GM18951 (cell line): Measurements from ENCODE around the gene MRNIP.
"Not testable (repeated sequence)": the region's sequence is repeated elsewhere in the genome, so short reads cannot be mapped to it uniquely, and the experiment has no call there.

Experiments used
- POLR2A ChIP-seq: IDR thresholded peaks from 4 replicates; pipeline ENCODE4 v1.6.1; 2011; ENCODE audit warnings: mild to moderate bottlenecking; ENCODE audit not compliant: insufficient read length, insufficient read depth; ENCODE audit errors: extremely low read depth
- in situ Hi-C: fragments of 300-500 bp; cut with MboI; formaldehyde crosslinking; loops from one replicate; pipeline ENCODE4 v1.12.0; 2022; ENCODE audit warnings: low sequenced_read_pairs, mixed read lengths, inconsistent platforms; ENCODE audit not compliant: unreplicated experiment

Gene MRNIP

GRCh38 chr5:179795049-179795862 is 63.4 kb downstream of the MRNIP start:
- peak; percentile 22 for TF ChIP-seq POLR2A
- in situ Hi-C loops, result no loop called here

GRCh38 chr5:179794575-179794974 is 64.0 kb downstream of the MRNIP start:
- in situ Hi-C loops, result no loop called here
- no peak for TF ChIP-seq POLR2A

- TF ChIP-seq POLR2A, result no peak
- in situ Hi-C loops, result no loop called here
Observed at GRCh38 chr5:179794171-179794570, 64.4 kb downstream of the MRNIP start.

- in situ Hi-C loops, result no loop called here
- peak; percentile 34 for TF ChIP-seq POLR2A
Observed at GRCh38 chr5:179793468-179794139, 65.0 kb downstream of the MRNIP start, which contains the start of gene LTC4S. Gene LTC4S, plus strand, starts transcription at chr5:179793986. Its CDS starts 95 bp downstream, at chr5:179794081.

GRCh38 chr5:179792612-179793467 is 65.8 kb downstream of the MRNIP start:
- in situ Hi-C loops, result no loop called here
- no peak for TF ChIP-seq POLR2A

- in situ Hi-C loops, result no loop called here
- no peak for TF ChIP-seq POLR2A
Observed at GRCh38 chr5:179791881-179792611, 66.6 kb downstream of the MRNIP start.

GRCh38 chr5:179789278-179789677 is 69.3 kb downstream of the MRNIP start:
- in situ Hi-C loops, result not testable (repeated sequence)

GRCh38 chr5:179788193-179788854 is 70.3 kb downstream of the MRNIP start:
- no peak for TF ChIP-seq POLR2A
- in situ Hi-C loops, result no loop called here
